Lower lobe of right lung (tissue), 2 donors: ENCODE results near the gene LYPD6B. TPM values are rescaled to one million over a fixed set of nuclear protein-coding genes. Genes with fewer than 3 reads are reported as not detected.

Experiments
- ATAC-seq, 2 donors: fragments of 200-7000 bp; cut with Tn5 transposase; one replicate each; pipeline ENCODE4 v1.9.1; 2020 to 2022; ENCODE audit warnings: mild to moderate bottlenecking in 2 of 2, moderate library complexity in 2 of 2
- DNase-seq: peaks from one replicate; pipeline ENCODE4 v3.0.0-alpha.2; 2020
- H3K27ac ChIP-seq: fragments of 200-600 bp; one replicate; pipeline ENCODE4 v1.8.0; 2022
- H3K27me3 ChIP-seq: fragments of 200-600 bp; one replicate; pipeline ENCODE4 v1.8.0; 2022; ENCODE audit warnings: low read depth
- H3K36me3 ChIP-seq: fragments of 200-600 bp; one replicate; pipeline ENCODE4 v1.8.0; 2022; ENCODE audit warnings: mild to moderate bottlenecking
- H3K4me1 ChIP-seq: fragments of 200-600 bp; one replicate; pipeline ENCODE4 v1.8.0; 2022
- H3K4me3 ChIP-seq: fragments of 200-600 bp; one replicate; pipeline ENCODE4 v1.8.0; 2022; ENCODE audit warnings: mild to moderate bottlenecking
- H3K9me3 ChIP-seq: fragments of 200-600 bp; one replicate; pipeline ENCODE4 v1.8.0; 2022
- intact Hi-C: fragments of 100-400 bp; cut with DNase I; formaldehyde crosslinking; loops from one replicate; pipeline ENCODE4 v1.11.0; 2022
- total RNA-seq: library from RNA; stranded (reverse); fragmentation: NEBNext Ultra II Directional; extraction: Animal tissue kit (Norgen Biotek cat#: 25700); gene quantifications from one replicate; pipeline ENCODE4 v1.2.1, GENCODE V29; 2021
- TF ChIP-seq, protein P1 (sequence below): fragments of 200-600 bp; IDR thresholded peaks from one replicate; pipeline ENCODE4 v1.8.0; 2022; ENCODE audit warnings: antibody characterized with exemption, mild to moderate bottlenecking
- donor health status: DM: no; HTN: yes; CAD: no; lungs with severe emphysema.

LYPD6B gene
- total RNA-seq, 1 donor from 2014 or later = 2.0 TPM

DNA sequence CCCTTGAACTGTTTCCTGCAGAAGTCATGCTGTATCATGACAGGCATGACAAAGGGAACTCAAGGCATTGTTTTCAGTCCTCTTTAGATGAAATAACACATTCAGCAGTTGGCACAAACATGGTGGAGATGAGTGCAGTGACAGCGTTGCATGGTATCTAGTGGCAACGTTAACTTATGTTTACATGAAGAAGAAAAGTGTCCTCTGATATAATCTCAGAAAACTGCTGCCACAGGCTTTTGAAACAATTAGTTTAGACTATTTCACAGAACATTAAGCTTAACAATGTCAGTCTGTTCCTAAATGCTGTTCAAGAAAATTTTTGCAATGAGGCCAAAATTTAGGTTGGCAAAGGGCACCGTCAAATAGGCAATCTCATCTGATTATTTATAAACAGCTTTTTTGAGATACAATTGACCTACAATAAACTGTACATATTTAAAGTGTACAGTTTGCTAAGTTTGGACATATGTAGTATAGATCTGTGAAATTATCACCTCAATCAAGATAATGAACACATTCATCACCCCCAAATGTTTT is 64.7 kb downstream of the LYPD6B start:
- Histone ChIP-seq H3K27me3 (no peaks in the 10 kb centered on the region), H3K9me3 (no peaks in the 10 kb centered on the region), H3K27ac (no peak overlapping the region), H3K4me3 (no peak overlapping the region), H3K36me3 (no peaks in the 10 kb centered on the region), H3K4me1 (no peaks in the 10 kb centered on the region)
- intact Hi-C loops = no loop called here
- no peak for DNase-seq
- ATAC-seq = no peak
- TF ChIP-seq, protein P1, sequence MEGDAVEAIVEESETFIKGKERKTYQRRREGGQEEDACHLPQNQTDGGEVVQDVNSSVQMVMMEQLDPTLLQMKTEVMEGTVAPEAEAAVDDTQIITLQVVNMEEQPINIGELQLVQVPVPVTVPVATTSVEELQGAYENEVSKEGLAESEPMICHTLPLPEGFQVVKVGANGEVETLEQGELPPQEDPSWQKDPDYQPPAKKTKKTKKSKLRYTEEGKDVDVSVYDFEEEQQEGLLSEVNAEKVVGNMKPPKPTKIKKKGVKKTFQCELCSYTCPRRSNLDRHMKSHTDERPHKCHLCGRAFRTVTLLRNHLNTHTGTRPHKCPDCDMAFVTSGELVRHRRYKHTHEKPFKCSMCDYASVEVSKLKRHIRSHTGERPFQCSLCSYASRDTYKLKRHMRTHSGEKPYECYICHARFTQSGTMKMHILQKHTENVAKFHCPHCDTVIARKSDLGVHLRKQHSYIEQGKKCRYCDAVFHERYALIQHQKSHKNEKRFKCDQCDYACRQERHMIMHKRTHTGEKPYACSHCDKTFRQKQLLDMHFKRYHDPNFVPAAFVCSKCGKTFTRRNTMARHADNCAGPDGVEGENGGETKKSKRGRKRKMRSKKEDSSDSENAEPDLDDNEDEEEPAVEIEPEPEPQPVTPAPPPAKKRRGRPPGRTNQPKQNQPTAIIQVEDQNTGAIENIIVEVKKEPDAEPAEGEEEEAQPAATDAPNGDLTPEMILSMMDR = no peak

DNA sequence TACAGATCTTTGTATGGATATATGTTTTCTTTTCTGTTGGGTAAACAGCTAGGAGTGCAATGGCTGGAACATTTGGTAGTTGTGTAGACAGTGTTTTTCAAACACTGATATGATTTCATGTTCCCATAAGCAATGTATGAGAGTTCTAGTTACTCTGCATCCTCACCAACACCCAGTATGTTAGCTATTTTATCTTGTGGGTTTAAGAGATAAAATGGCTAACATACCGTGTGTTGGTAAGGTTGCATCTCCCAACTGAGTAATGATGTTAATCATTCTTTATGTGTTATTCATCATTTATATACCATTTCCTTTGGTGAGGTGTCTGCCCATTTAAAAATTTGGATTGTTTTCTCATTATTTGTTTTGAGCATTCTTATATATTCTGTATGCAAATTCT is 65.7 kb downstream of the LYPD6B start:
- no peaks in the 10 kb centered on the region for H3K4me1 ChIP-seq
- ATAC-seq = no peak
- TF ChIP-seq, protein P1 = no peak
- no peak overlapping the region for H3K4me3 ChIP-seq
- intact Hi-C loops = no loop called here
- H3K9me3 ChIP-seq = no peaks in the 10 kb centered on the region
- no peak for DNase-seq
- no peaks in the 10 kb centered on the region for H3K27me3 ChIP-seq
- H3K36me3 ChIP-seq = no peaks in the 10 kb centered on the region
- H3K27ac ChIP-seq = no peak overlapping the region

DNA sequence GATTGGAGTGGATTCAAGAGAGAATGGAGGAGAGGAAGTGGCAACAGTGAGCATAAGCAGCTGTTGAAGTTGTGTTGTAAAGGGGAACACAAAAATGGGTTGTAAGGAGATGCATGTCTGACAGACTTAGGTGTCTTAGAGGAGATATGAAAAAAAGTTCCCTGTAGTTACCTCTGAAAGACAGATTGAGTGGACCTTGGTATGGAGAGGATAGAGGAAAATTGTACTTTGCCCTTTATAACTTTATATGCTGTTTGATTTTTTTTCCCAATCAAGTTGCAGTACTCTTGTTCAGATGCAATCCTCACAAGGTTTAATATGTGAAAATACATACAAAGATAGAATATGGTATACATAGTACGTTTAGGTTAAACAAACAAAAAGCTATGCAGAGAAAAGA is 73.6 kb downstream of the LYPD6B start:
- H3K4me1 ChIP-seq = no peaks in the 10 kb centered on the region
- no peaks in the 10 kb centered on the region for H3K27me3 ChIP-seq
- intact Hi-C loops = no loop called here
- DNase-seq = no peak
- ATAC-seq = no peak
- TF ChIP-seq, protein P1 = no peak
- no peak overlapping the region for H3K4me3 ChIP-seq
- H3K36me3 ChIP-seq = no peaks in the 10 kb centered on the region
- no peak overlapping the region for H3K27ac ChIP-seq
- no peaks in the 10 kb centered on the region for H3K9me3 ChIP-seq

DNA sequence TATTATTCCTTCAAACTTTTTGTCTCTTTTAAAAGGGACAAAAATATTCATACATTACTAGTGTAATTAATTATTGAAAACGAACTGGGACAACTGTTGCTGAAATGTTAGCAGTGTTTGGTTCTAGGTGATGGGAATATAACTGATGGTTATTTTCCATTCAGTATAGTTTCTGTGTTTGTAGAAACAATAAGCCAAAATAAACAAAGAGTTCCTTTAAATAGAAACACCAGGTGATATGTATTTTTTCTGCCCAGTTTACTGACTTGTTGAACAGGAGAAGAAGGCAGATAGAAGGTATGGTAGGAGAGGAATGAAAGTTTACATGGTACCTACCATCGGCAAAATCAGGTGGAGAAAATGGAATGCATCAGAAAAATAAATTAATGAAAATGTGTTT is 74.2 kb downstream of the LYPD6B start:
- no peaks in the 10 kb centered on the region for H3K36me3 ChIP-seq
- no peaks in the 10 kb centered on the region for H3K27me3 ChIP-seq
- no peaks in the 10 kb centered on the region for H3K9me3 ChIP-seq
- no peak overlapping the region for H3K27ac ChIP-seq
- no peaks in the 10 kb centered on the region for H3K4me1 ChIP-seq
- H3K4me3 ChIP-seq = no peak overlapping the region
- TF ChIP-seq, protein P1 = no peak
- ATAC-seq (no peak), DNase-seq (no peak)
- intact Hi-C loops = no loop called here

DNA sequence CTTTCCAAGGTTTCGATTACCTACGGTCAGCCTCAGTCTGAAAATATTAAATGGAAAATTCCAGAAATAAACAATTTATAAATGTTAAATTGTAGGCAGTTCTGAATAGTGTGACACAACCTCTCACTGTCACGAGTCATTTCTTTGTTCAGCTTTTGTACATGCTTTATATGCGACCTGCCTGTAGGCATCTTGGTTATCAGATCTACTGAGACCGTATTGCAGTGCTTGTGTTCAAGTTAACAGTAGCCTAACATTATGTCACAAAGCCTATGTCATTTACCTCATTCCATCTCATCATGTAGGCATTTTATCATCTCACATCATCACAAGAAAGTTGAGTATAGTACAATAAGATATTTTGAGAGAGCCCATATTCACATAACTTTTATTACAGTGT is 77.3 kb downstream of the LYPD6B start:
- ATAC-seq (no peak), DNase-seq (no peak)
- TF ChIP-seq, protein P1 = no peak
- H3K36me3 ChIP-seq = no peaks in the 10 kb centered on the region
- intact Hi-C loops = no loop called here
- H3K27ac ChIP-seq = no peak overlapping the region
- H3K4me3 ChIP-seq = no peak overlapping the region
- no peaks in the 10 kb centered on the region for H3K9me3 ChIP-seq
- no peaks in the 10 kb centered on the region for H3K4me1 ChIP-seq
- H3K27me3 ChIP-seq = no peaks in the 10 kb centered on the region

DNA sequence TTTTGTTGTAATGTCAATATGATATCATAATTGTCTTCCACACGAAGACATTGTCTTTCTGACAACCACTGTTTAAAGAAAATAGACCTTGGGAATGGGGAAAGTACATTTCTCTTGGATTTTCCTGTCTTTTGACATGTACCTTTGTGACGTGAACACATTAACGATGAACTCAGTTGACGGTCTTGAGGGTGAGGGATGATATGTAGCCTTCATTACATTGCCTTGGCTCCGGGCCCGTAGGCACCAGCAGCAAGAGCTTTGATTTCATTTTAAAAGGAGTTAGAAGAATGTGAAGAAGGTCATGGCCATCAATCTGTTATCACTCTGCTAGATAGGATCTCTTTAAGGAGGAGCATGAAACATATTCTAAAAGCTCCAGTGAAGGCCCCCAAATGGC is 80.9 kb downstream of the LYPD6B start:
- no peak overlapping the region for H3K4me3 ChIP-seq
- TF ChIP-seq, protein P1 = no peak
- no peak overlapping the region for H3K27ac ChIP-seq
- ATAC-seq (no peak), DNase-seq (no peak)
- intact Hi-C loops = no loop called here
- no peaks in the 10 kb centered on the region for H3K36me3 ChIP-seq
- H3K4me1 ChIP-seq = no peaks in the 10 kb centered on the region
- H3K9me3 ChIP-seq = no peaks in the 10 kb centered on the region
- H3K27me3 ChIP-seq = no peaks in the 10 kb centered on the region
